OCI-M2 (cell line): Measurements from ENCODE around the gene OR10J5.
"Not testable (repeated sequence)": the region's sequence is repeated elsewhere in the genome, so short reads cannot be mapped to it uniquely, and the experiment has no call there.

Experiments
- DNase-seq: peaks from one replicate; lab custom pipeline; 2025; ENCODE audit not compliant: unreplicated experiment; lab: John Stamatoyannopoulos, UW

OR10J5 gene

GRCh38 chr1:159535907-159536306 is at the start of gene OR10J5:
Gene OR10J5 (minus strand): TSS chr1:159536007. CDS start chr1:159536007, 0 bp downstream.
- DNase-seq = no peak

- no peak for DNase-seq
Measured at GRCh38 chr1:159584536-159584935, 48.7 kb upstream of the OR10J5 start.

- DNase-seq = no peak
Measured at GRCh38 chr1:159581422-159581821, 45.6 kb upstream of the OR10J5 start.

GRCh38 chr1:159580340-159580739 is 44.5 kb upstream of the OR10J5 start:
- no peak for DNase-seq

- no peak for DNase-seq
Measured at GRCh38 chr1:159577446-159577845, 41.6 kb upstream of the OR10J5 start.

- no peak for DNase-seq
Measured at GRCh38 chr1:159562680-159563079, 26.9 kb upstream of the OR10J5 start.

GRCh38 chr1:159561497-159561896 is 25.7 kb upstream of the OR10J5 start:
- DNase-seq = no peak

GRCh38 chr1:159560599-159560998 is 24.8 kb upstream of the OR10J5 start:
- no peak for DNase-seq

GRCh38 chr1:159556931-159557369 is 21.1 kb upstream of the OR10J5 start:
- DNase-seq = no peak

- no peak for DNase-seq
Measured at GRCh38 chr1:159554696-159555095, 18.9 kb upstream of the OR10J5 start.

- DNase-seq = no peak
Measured at GRCh38 chr1:159554261-159554660, 18.5 kb upstream of the OR10J5 start.

- no peak for DNase-seq
Measured at GRCh38 chr1:159548126-159548525, 12.3 kb upstream of the OR10J5 start.

- DNase-seq = no peak
Measured at GRCh38 chr1:159532922-159533321, 2.9 kb downstream of the OR10J5 start.

- not testable (repeated sequence) for DNase-seq
Measured at GRCh38 chr1:159524792-159525191, 11.0 kb downstream of the OR10J5 start.

GRCh38 chr1:159510229-159510541 is 25.6 kb downstream of the OR10J5 start:
- no peak for DNase-seq

- no peak for DNase-seq
Measured at GRCh38 chr1:159509440-159510228, 26.2 kb downstream of the OR10J5 start.

GRCh38 chr1:159508951-159509350 is 26.9 kb downstream of the OR10J5 start:
- DNase-seq = no peak

GRCh38 chr1:159505676-159506075 is 30.1 kb downstream of the OR10J5 start:
- DNase-seq = no peak

- DNase-seq = no peak
Measured at GRCh38 chr1:159501082-159501481, 34.7 kb downstream of the OR10J5 start.

- DNase-seq = not testable (repeated sequence)
Measured at GRCh38 chr1:159494513-159495210, 41.1 kb downstream of the OR10J5 start.

- no peak for DNase-seq
Measured at GRCh38 chr1:159493354-159493753, 42.5 kb downstream of the OR10J5 start.

- DNase-seq = no peak
Measured at GRCh38 chr1:159492575-159493323, 43.1 kb downstream of the OR10J5 start.
